ENCODE data around the gene AARS2.

Gene AARS2

GRCh38 chr6:44272999-44273566, 40.1 kb downstream of the AARS2 start:
- no peak for DNase-seq

GRCh38 chr6:44272529-44272928, 40.6 kb downstream of the AARS2 start:
- DNase-seq, result no peak

- DNase-seq, result no peak
These were observed 41.2 kb downstream of the AARS2 start for GRCh38 chr6:44271914-44272313.

- no peak for DNase-seq
These were observed 41.8 kb downstream of the AARS2 start for GRCh38 chr6:44271406-44271723.

- DNase-seq, result no peak
These were observed 42.4 kb downstream of the AARS2 start for GRCh38 chr6:44270526-44271405.

- DNase-seq, result no peak
These were observed 43.1 kb downstream of the AARS2 start, which contains the start of gene TMEM151B for GRCh38 chr6:44269921-44270525. Gene TMEM151B, plus strand, starts transcription at chr6:44270450. Its CDS starts 293 bp downstream, at chr6:44270743.

- no peak for DNase-seq
These were observed 43.8 kb downstream of the AARS2 start for GRCh38 chr6:44269178-44269920.

GRCh38 chr6:44268095-44268628, 45.0 kb downstream of the AARS2 start:
- peak; percentile 27 for DNase-seq

- no peak for DNase-seq
These were observed 45.9 kb downstream of the AARS2 start for GRCh38 chr6:44267252-44267651.

GRCh38 chr6:44266347-44266746, 46.8 kb downstream of the AARS2 start:
- no peak for DNase-seq

GRCh38 chr6:44265722-44266233, 47.4 kb downstream of the AARS2 start:
- DNase-seq, result no peak

- DNase-seq, result peak; percentile 32
These were observed 48.0 kb downstream of the AARS2 start, which contains the start of gene NFKBIE for GRCh38 chr6:44265007-44265721. Gene NFKBIE, minus strand, starts transcription at chr6:44265551. Its CDS starts 205 bp downstream, at chr6:44265346.

GRCh38 chr6:44264154-44265006, 48.8 kb downstream of the AARS2 start:
- DNase-seq, result no peak

- no peak for DNase-seq
These were observed 49.6 kb downstream of the AARS2 start for GRCh38 chr6:44263354-44264100.

GRCh38 chr6:44262467-44263353, 50.4 kb downstream of the AARS2 start:
- no peak for DNase-seq

- DNase-seq, result no peak
These were observed 51.6 kb downstream of the AARS2 start for GRCh38 chr6:44261581-44261980.

GRCh38 chr6:44260451-44261297, 52.5 kb downstream of the AARS2 start:
- DNase-seq, result no peak

GRCh38 chr6:44260011-44260410, 53.1 kb downstream of the AARS2 start:
- DNase-seq, result no peak
